OCI-LY3 (cell line): Measurements from ENCODE around the gene RNPEPL1.
"Not testable (repeated sequence)": the region's sequence is repeated elsewhere in the genome, so short reads cannot be mapped to it uniquely, and the experiment has no call there.

Experiments
- H2AFZ ChIP-seq: fragments of 200-600, 300-600 bp; shearing (Covaris generic); 2 replicates; pipeline ENCODE4 v1.6.0; 2014; ENCODE audit warnings: antibody characterized with exemption, low read depth, low read length
- H3K27ac ChIP-seq: fragments of 200-600, 300-600 bp; sonication (generic); 2 replicates; pipeline ENCODE4 v1.5.1; 2014; ENCODE audit warnings: mild to moderate bottlenecking, low read length, moderate library complexity, mixed read lengths
- H3K27me3 ChIP-seq: fragments of 200-600, 300-600 bp; sonication (generic); 2 replicates; pipeline ENCODE4 v1.6.1; 2014; ENCODE audit warnings: low read depth, low read length, mixed read lengths
- H3K36me3 ChIP-seq: fragments of 200-600, 300-600 bp; sonication (generic); replicated peaks from 2 replicates; pipeline ENCODE3; 2014; ENCODE audit warnings: low read depth, low read length, mixed read lengths
- H3K4me1 ChIP-seq: fragments of 300-600, 200-600 bp; sonication (generic); 2 replicates; pipeline ENCODE4 v1.6.1; 2014; ENCODE audit warnings: low read length, mixed read lengths
- H3K4me2 ChIP-seq: fragments of 200-600, 300-600 bp; sonication (generic); 2 replicates; pipeline ENCODE4 v1.6.1; 2014; ENCODE audit warnings: low read length, mixed read lengths
- H3K4me3 ChIP-seq: fragments of 300-600, 200-600 bp; sonication (generic); 2 replicates; pipeline ENCODE4 v1.5.1; 2014; ENCODE audit warnings: antibody characterized with exemption, mild to moderate bottlenecking, low read length, moderate library complexity
- H3K79me2 ChIP-seq: fragments of 300-600, 200-600 bp; shearing (Covaris generic); 2 replicates; pipeline ENCODE4 v1.6.1; 2014; ENCODE audit warnings: mild to moderate bottlenecking, low read length, mixed read lengths
- H3K9ac ChIP-seq: fragments of 300-600, 200-600 bp; shearing (Covaris generic); 2 replicates; pipeline ENCODE4 v1.6.0; 2014; ENCODE audit warnings: mild to moderate bottlenecking, low read length, moderate library complexity
- H3K9me3 ChIP-seq: fragments of 200-600, 300-600 bp; shearing (Covaris generic); 2 replicates; pipeline ENCODE4 v1.6.1; 2014; ENCODE audit warnings: low read length, mixed read lengths; ENCODE audit not compliant: insufficient read depth
- H4K20me1 ChIP-seq: fragments of 200-600, 300-600 bp; sonication (generic); 2 replicates; pipeline ENCODE4 v1.6.1; 2016; ENCODE audit warnings: low read length, mixed read lengths; ENCODE audit not compliant: insufficient read depth
- CTCF ChIP-seq: fragments of 200-600, 300-600 bp; sonication (generic); IDR thresholded peaks from 2 replicates; pipeline ENCODE4 v1.5.1; 2014; ENCODE audit warnings: antibody characterized with exemption, low read length, low read depth
- EZH2phosphoT487 ChIP-seq: fragments of 200-600 bp; shearing (Covaris generic); IDR thresholded peaks from 2 replicates; pipeline ENCODE4 v1.6.1; 2018; ENCODE audit warnings: antibody characterized with exemption, mixed run types, low read depth

RNPEPL1 gene

GRCh38 chr2:240520130-240520973, 47.9 kb upstream of the RNPEPL1 start:
- Histone ChIP-seq H3K9ac (no peak overlapping the region), H3K4me2 (no peak overlapping the region), H2AFZ (no peak overlapping the region), H3K4me1 (no peaks in the 10 kb centered on the region), H3K9me3 (no peaks in the 10 kb centered on the region), H3K36me3 (peaks cover 42% of the 10 kb centered on the region), H3K4me3 (no peak overlapping the region), H3K27ac (no peak overlapping the region), H4K20me1 (no peaks in the 10 kb centered on the region), H3K27me3 (no peaks in the 10 kb centered on the region), H3K79me2 (no peaks in the 10 kb centered on the region)
- TF ChIP-seq EZH2phosphoT487 (no peak), CTCF (no peak)

- H3K4me3 ChIP-seq: no peak overlapping the region
- H3K9me3 ChIP-seq: no peaks in the 10 kb centered on the region
- H3K36me3 ChIP-seq: peaks cover 48% of the 10 kb centered on the region
- no peak for TF ChIP-seq EZH2phosphoT487
- TF ChIP-seq CTCF: no peak
- H4K20me1 ChIP-seq: no peaks in the 10 kb centered on the region
- no peaks in the 10 kb centered on the region for H3K27me3 ChIP-seq
- no peak overlapping the region for H3K9ac ChIP-seq
- no peak overlapping the region for H2AFZ ChIP-seq
- H3K79me2 ChIP-seq: no peaks in the 10 kb centered on the region
- H3K27ac ChIP-seq: no peak overlapping the region
- H3K4me2 ChIP-seq: no peak overlapping the region
- H3K4me1 ChIP-seq: no peaks in the 10 kb centered on the region
Measured at GRCh38 chr2:240520974-240521350, 47.3 kb upstream of the RNPEPL1 start.

- H3K4me3 ChIP-seq, H2AFZ ChIP-seq, H3K9ac ChIP-seq, H3K4me1 ChIP-seq, H3K4me2 ChIP-seq, H4K20me1 ChIP-seq, H3K79me2 ChIP-seq, H3K9me3 ChIP-seq, H3K27ac ChIP-seq, H3K27me3 ChIP-seq: not testable (repeated sequence)
- H3K36me3 ChIP-seq: peaks cover 58% of the 10 kb centered on the region
Measured at GRCh38 chr2:240521885-240522284, 46.4 kb upstream of the RNPEPL1 start.

GRCh38 chr2:240522406-240522805, 45.9 kb upstream of the RNPEPL1 start:
- 0 out of 2 replicates have a peak, but pooled peaks cover 3% of the 10 kb centered on the region for H3K9me3 ChIP-seq
- no peaks in the 10 kb centered on the region for H3K79me2 ChIP-seq
- no peak overlapping the region for H3K9ac ChIP-seq
- H4K20me1 ChIP-seq: no peaks in the 10 kb centered on the region
- no peak for TF ChIP-seq CTCF
- no peak for TF ChIP-seq EZH2phosphoT487
- H3K4me3 ChIP-seq: no peak overlapping the region
- H3K4me1 ChIP-seq: no peaks in the 10 kb centered on the region
- no peaks in the 10 kb centered on the region for H3K27me3 ChIP-seq
- H2AFZ ChIP-seq: no peak overlapping the region
- no peak overlapping the region for H3K4me2 ChIP-seq
- no peak overlapping the region for H3K27ac ChIP-seq
- H3K36me3 ChIP-seq: peaks cover 63% of the 10 kb centered on the region
